Right renal cortex interstitium (tissue), 3 donors: ENCODE data around the gene HLCS. TPM values are rescaled to one million over a fixed set of nuclear protein-coding genes. Genes with fewer than 3 reads are reported as not detected.
"Not testable (repeated sequence)": the region's sequence is repeated elsewhere in the genome, so short reads cannot be mapped to it uniquely, and the experiment has no call there.

Source experiments
- DNase-seq, 3 donors: peaks; one replicate each; pipeline ENCODE4 v3.0.0-alpha.2; 2013; ENCODE audit warnings: low read depth in 3 of 3, low spot score in 2 of 3
- polyA plus RNA-seq, 3 donors: library from polyadenylated mRNA; unstranded; fragments of 120-200 nt; gene quantifications; one replicate each; pipeline ENCODE4 v1.2.1, GENCODE V29; 2013; ENCODE audit not compliant: insufficient read length in 3 of 3

The HLCS gene
- polyA plus RNA-seq, 3 donors, result 17.3 to 18.8 (median 17.4) TPM

DNA sequence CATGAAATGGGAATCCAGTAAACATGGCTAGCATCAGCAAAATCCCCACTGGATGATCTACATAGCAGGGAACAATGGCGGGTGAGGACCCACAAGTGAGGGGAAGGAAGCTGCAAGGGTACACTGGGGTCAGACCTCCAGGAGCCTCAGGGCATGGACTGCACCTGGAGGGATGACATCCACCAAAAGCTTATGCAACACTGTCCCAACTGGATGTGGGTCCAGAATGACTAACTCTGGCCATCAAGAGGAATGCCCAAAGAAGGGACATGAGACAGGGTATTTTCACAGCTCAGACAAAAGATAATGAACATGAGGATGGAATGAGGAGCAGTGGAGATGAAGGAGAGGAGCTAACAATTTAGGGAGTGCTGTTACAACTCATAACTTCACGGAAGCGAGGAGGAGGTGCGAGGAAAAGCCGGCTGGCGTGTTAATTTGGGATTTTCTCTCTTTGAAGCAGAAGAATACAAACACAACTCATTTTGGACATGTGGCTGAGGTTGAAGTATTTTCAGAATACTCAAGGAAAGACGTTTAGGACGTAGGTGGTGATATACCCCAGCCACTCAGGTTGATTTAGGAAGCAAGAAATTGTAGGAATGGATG, 5.7 kb downstream of the HLCS start:
- DNase-seq, result no peak

- no peak for DNase-seq
Observed at GRCh38 chr21:36959020-36959835, 7.2 kb downstream of the HLCS start.

GRCh38 chr21:36955783-36956182, 10.7 kb downstream of the HLCS start:
- no peak for DNase-seq

- DNase-seq, result not testable (repeated sequence)
Observed at GRCh38 chr21:36952331-36952730, 14.1 kb downstream of the HLCS start.

DNA sequence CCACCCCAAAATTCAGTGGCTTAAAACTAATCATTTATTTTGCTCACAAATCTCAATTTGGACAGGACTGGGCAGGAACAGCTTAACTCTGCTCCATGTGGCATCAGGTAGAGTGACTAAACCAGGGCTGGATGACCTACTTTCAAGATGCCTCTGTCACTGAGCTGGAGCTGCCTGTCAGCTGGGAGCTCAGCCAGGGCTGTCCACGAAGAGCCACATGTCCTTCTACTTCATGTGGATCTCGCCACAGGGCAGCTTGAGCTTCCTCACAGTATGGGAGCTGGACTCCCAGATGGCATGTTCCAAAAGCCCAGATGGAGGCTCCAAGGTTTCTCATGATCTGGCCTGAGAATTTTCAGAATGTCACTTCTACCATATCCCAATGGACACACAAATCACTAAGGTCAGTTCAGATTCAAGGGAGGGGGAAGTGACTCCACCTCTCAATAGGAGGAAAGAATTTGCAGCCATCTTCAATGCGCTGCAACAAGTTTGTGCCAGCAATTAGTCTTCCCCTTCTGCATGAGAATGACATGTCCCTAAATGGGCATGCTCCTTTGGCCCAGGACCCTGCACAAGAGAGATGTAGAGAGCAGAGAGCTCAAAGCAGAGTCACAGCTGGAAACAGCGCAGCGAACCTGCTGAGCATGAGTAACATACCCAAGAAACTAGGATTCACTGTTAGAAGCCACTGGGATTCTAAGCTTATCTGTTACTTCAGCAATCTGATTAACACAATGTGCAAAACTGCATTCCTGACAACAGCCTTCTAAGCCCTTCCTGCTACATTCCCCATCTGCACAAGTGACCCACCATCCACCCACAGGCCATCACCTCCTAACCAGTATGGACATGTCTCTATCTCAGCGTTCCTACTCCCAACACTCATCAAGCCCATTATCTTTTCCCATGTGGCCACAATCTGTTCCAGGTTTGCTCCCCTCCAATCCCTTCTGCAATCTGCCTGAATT, 17.0 kb downstream of the HLCS start:
- no peak for DNase-seq

- no peak for DNase-seq
Observed at GRCh38 chr21:36948686-36949085, 17.8 kb downstream of the HLCS start.

GRCh38 chr21:36946949-36947356, 19.5 kb downstream of the HLCS start:
- DNase-seq, result no peak

DNA sequence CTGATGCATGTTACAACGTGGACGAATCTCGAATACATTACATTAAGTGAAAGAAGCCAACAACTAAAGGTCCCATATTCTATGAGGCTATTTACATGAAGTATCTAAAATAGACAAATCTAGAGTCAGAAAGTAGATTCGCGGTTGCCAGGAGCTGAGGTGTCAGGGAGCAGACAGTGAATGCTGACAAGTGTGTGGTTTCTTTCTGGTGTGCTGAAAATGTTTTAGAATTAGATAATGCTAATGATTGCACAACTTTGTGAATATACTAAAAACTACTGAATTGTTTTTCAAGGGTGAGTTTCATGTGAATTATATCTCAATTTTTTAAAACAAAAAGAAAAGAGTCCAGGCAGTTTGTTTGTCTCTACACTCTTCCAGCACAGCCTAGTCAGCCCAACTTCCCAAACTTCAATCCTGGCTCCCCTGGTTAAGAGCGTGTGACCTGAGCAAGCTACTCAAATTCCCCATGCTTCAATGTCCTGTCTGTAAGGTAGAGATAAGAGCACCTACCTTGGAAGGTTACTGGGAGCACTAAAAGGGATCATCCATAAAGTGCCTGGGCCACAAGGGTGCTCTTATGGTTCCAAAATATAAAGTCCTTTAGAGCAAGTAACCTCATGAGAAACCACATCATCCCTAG, 20.9 kb downstream of the HLCS start:
- no peak for DNase-seq

GRCh38 chr21:36936361-36937135, 29.9 kb downstream of the HLCS start:
- no peak for DNase-seq

GRCh38 chr21:36934864-36935420, 31.5 kb downstream of the HLCS start:
- DNase-seq, result no peak

DNA sequence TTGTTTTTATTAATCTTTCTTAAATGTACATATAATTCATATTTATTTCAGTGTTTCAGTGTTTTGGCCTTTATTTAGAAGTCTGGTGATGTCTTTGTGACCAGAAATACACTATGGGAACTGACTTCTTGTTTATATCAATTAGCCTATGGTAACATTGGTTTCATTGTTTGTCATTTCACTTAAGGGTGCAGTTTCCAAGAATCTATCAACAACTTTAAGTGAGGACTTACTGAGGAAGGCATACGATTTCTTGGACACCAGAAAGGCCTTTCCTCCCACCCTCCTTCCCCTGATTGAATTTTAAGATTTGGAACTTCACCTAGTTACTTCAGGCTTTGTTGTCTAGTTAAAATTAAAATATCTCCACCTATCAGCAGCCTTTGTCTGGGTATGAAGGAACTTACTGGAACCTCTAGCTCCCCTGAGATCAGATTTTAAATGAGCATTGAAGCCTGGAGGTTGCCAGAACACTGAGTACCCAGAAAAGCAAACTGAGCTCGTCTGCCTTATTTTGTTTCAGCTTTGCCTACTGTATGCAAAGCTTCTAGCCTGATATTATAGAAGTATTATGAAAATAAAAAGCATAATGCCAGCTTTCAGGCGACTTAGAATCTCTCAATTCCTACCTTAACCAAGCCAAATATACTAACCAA, 34.2 kb downstream of the HLCS start:
- DNase-seq, result no peak

DNA sequence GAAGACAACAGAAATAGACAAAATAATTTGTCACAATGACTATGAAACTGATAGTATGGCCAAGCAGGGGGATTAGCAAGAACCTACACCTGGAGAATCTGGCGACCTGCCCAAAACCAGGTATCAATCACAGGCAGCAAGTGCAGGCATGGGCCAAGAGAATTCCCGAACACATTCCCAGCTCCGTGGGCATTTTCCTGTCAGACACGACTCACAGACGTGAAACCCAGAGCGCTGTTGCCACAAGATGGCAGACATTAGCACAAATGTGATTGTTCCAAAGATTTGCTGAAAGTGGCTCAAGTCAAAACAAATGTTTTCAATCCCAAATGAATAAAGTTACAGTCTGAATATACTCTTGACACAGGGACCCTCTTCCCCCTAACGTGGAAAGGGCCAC, 36.8 kb downstream of the HLCS start:
- no peak for DNase-seq

GRCh38 chr21:36928960-36929359, 37.5 kb downstream of the HLCS start:
- no peak for DNase-seq

- DNase-seq, result peak; percentile 69 to 74 (median 72)
Observed at GRCh38 chr21:36927719-36928117, 38.8 kb downstream of the HLCS start.

- peak; percentile 29 to 41 (median 29) for DNase-seq
Observed at GRCh38 chr21:36926989-36927718, 39.3 kb downstream of the HLCS start.

- no peak for DNase-seq
Observed at GRCh38 chr21:36923270-36923669, 43.2 kb downstream of the HLCS start.

DNA sequence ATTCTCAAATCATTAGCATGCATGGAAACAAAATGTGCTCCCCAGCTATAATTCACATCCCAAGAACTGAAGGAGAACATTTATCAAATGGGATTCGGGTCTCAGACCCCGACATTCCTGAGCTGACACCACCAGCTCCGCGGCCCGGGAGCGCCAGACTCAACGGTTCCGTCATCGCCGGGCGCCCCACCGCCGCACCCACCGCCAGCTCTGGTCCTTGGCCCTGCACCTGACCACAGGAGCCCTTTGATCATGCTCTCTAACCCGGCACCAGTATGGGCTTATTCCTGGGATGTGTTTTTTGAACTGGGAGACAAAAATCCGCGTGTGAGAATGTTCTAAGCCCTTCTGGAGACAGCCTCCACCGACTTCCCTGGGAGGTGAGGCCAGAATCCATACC, 43.6 kb downstream of the HLCS start:
- no peak for DNase-seq

GRCh38 chr21:36918291-36918690, 48.2 kb downstream of the HLCS start:
- DNase-seq, result no peak
